NCI-H2107 treated with DMSO at 0.1 percent for 48 hours (cell line): ENCODE results near the gene TGM1.
"Not testable (repeated sequence)": the region's sequence is repeated elsewhere in the genome, so short reads cannot be mapped to it uniquely, and the experiment has no call there.

Experiments used
- DNase-seq: peaks from one replicate; lab custom pipeline; 2025; ENCODE audit not compliant: unreplicated experiment; lab: John Stamatoyannopoulos, UW

Gene TGM1

GRCh38 chr14:24207625-24208024, 55.4 kb downstream of the TGM1 start:
- no peak for DNase-seq

GRCh38 chr14:24207104-24207551, 55.8 kb downstream of the TGM1 start:
- no peak for DNase-seq

GRCh38 chr14:24206260-24207103, 56.5 kb downstream of the TGM1 start:
- no peak for DNase-seq

GRCh38 chr14:24204163-24205146, 58.5 kb downstream of the TGM1 start:
- no peak for DNase-seq

GRCh38 chr14:24203249-24203886, 59.6 kb downstream of the TGM1 start:
- not testable (repeated sequence) for DNase-seq

GRCh38 chr14:24202538-24202937, 60.4 kb downstream of the TGM1 start:
- DNase-seq = not testable (repeated sequence)
